Measurements from ENCODE around the gene FAM171A1. TPM values are rescaled to one million over a fixed set of nuclear protein-coding genes. Genes with fewer than 3 reads are reported as not detected.
A peak's percentile ranks its signal among the peaks of the same experiment; 100 is the strongest.

FAM171A1 gene
- total and polyA plus RNA-seq, 2 of the 13 experiments (the other 11 are each of a cell fraction or from before 2014, with no cell fraction given), result 21.5 to 34.7 TPM

DNA sequence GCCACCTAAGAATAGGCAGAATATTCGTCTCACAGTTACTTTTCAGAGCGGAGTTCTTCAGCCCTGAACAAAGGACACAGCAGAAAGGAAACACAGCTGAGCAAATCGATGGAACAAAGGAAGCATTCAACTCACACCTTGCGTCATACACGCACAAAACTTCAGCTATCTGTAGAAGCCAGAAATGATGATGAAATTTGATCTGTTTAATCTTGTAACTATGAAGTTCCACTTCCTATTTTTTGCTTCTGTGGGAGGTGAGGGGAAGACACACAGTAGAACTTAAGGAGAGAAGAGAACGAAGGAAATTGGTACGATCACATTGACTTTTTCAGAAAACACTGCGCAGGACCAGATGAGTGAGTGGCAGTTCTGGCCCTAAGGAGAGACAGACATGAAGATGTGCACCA is 26.2 kb downstream of the FAM171A1 start (continued):
- TF ChIP-seq, protein P1, sequence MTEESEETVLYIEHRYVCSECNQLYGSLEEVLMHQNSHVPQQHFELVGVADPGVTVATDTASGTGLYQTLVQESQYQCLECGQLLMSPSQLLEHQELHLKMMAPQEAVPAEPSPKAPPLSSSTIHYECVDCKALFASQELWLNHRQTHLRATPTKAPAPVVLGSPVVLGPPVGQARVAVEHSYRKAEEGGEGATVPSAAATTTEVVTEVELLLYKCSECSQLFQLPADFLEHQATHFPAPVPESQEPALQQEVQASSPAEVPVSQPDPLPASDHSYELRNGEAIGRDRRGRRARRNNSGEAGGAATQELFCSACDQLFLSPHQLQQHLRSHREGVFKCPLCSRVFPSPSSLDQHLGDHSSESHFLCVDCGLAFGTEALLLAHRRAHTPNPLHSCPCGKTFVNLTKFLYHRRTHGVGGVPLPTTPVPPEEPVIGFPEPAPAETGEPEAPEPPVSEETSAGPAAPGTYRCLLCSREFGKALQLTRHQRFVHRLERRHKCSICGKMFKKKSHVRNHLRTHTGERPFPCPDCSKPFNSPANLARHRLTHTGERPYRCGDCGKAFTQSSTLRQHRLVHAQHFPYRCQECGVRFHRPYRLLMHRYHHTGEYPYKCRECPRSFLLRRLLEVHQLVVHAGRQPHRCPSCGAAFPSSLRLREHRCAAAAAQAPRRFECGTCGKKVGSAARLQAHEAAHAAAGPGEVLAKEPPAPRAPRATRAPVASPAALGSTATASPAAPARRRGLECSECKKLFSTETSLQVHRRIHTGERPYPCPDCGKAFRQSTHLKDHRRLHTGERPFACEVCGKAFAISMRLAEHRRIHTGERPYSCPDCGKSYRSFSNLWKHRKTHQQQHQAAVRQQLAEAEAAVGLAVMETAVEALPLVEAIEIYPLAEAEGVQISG (CRISPR knock-in tag; IDR thresholded peaks at IDR 0.05), result peak; percentile 52
- TF ChIP-seq ZNF143 (CRISPR knock-in tag; IDR thresholded peaks at IDR 0.05) (no peak), NFKB2 (CRISPR knock-in tag; IDR thresholded peaks at IDR 0.05; ENCODE audit: borderline replicate concordance) (no peak), HMG20A (CRISPR knock-in tag; IDR thresholded peaks at IDR 0.05; ENCODE audit: borderline replicate concordance) (peak; percentile 88; the same call in 1 of the 2 replicates), RXRA (CRISPR knock-in tag; IDR thresholded peaks at IDR 0.05) (no peak; the same call in 1 of the 2 replicates), ZNF766 (CRISPR knock-in tag; IDR thresholded peaks at IDR 0.05; ENCODE audit: borderline replicate concordance) (no peak), MAF1 (CRISPR knock-in tag; IDR thresholded peaks at IDR 0.05; ENCODE audit: borderline replicate concordance) (no peak), MTF1 (CRISPR knock-in tag; IDR thresholded peaks at IDR 0.05) (no peak), SNRNP70 (IDR thresholded peaks at IDR 0.05; ENCODE audit: low read depth, low read length) (no peak), NPAS2 (CRISPR knock-in tag; IDR thresholded peaks at IDR 0.05; ENCODE audit: borderline replicate concordance) (no peak), ZNF335 (CRISPR knock-in tag; IDR thresholded peaks at IDR 0.05) (no peak), ZNF230 (CRISPR knock-in tag; IDR thresholded peaks at IDR 0.05) (no peak), ZNF850 (CRISPR knock-in tag; conservative IDR thresholded peaks at IDR 0.05) (no peak), AHR (CRISPR knock-in tag; IDR thresholded peaks at IDR 0.05) (no peak), ZNF775 (CRISPR knock-in tag; IDR thresholded peaks at IDR 0.05; ENCODE audit: borderline replicate concordance) (no peak)
- TF ChIP-seq, protein P2, sequence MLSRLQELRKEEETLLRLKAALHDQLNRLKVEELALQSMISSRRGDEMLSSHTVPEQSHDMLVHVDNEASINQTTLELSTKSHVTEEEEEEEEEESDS (CRISPR knock-in tag; IDR thresholded peaks at IDR 0.05; ENCODE audit: borderline replicate concordance), result no peak
- TF ChIP-seq, protein P3, sequence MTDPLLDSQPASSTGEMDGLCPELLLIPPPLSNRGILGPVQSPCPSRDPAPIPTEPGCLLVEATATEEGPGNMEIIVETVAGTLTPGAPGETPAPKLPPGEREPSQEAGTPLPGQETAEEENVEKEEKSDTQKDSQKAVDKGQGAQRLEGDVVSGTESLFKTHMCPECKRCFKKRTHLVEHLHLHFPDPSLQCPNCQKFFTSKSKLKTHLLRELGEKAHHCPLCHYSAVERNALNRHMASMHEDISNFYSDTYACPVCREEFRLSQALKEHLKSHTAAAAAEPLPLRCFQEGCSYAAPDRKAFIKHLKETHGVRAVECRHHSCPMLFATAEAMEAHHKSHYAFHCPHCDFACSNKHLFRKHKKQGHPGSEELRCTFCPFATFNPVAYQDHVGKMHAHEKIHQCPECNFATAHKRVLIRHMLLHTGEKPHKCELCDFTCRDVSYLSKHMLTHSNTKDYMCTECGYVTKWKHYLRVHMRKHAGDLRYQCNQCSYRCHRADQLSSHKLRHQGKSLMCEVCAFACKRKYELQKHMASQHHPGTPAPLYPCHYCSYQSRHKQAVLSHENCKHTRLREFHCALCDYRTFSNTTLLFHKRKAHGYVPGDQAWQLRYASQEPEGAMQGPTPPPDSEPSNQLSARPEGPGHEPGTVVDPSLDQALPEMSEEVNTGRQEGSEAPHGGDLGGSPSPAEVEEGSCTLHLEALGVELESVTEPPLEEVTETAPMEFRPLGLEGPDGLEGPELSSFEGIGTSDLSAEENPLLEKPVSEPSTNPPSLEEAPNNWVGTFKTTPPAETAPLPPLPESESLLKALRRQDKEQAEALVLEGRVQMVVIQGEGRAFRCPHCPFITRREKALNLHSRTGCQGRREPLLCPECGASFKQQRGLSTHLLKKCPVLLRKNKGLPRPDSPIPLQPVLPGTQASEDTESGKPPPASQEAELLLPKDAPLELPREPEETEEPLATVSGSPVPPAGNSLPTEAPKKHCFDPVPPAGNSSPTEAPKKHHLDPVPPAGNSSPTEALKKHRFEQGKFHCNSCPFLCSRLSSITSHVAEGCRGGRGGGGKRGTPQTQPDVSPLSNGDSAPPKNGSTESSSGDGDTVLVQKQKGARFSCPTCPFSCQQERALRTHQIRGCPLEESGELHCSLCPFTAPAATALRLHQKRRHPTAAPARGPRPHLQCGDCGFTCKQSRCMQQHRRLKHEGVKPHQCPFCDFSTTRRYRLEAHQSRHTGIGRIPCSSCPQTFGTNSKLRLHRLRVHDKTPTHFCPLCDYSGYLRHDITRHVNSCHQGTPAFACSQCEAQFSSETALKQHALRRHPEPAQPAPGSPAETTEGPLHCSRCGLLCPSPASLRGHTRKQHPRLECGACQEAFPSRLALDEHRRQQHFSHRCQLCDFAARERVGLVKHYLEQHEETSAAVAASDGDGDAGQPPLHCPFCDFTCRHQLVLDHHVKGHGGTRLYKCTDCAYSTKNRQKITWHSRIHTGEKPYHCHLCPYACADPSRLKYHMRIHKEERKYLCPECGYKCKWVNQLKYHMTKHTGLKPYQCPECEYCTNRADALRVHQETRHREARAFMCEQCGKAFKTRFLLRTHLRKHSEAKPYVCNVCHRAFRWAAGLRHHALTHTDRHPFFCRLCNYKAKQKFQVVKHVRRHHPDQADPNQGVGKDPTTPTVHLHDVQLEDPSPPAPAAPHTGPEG (CRISPR knock-in tag; IDR thresholded peaks at IDR 0.05), result 0 out of 2 replicates have a peak, but pooled peaks have one; percentile 39
- TF ChIP-seq, protein P4, sequence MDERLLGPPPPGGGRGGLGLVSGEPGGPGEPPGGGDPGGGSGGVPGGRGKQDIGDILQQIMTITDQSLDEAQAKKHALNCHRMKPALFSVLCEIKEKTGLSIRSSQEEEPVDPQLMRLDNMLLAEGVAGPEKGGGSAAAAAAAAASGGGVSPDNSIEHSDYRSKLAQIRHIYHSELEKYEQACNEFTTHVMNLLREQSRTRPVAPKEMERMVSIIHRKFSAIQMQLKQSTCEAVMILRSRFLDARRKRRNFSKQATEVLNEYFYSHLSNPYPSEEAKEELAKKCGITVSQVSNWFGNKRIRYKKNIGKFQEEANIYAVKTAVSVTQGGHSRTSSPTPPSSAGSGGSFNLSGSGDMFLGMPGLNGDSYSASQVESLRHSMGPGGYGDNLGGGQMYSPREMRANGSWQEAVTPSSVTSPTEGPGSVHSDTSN (CRISPR knock-in tag; IDR thresholded peaks at IDR 0.05), result no peak
- TF ChIP-seq, protein P5, sequence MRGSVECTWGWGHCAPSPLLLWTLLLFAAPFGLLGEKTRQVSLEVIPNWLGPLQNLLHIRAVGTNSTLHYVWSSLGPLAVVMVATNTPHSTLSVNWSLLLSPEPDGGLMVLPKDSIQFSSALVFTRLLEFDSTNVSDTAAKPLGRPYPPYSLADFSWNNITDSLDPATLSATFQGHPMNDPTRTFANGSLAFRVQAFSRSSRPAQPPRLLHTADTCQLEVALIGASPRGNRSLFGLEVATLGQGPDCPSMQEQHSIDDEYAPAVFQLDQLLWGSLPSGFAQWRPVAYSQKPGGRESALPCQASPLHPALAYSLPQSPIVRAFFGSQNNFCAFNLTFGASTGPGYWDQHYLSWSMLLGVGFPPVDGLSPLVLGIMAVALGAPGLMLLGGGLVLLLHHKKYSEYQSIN (CRISPR knock-in tag; IDR thresholded peaks at IDR 0.05; ENCODE audit: borderline replicate concordance), result no peak
- TF ChIP-seq, protein P6, sequence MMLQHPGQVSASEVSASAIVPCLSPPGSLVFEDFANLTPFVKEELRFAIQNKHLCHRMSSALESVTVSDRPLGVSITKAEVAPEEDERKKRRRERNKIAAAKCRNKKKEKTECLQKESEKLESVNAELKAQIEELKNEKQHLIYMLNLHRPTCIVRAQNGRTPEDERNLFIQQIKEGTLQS (CRISPR knock-in tag; IDR thresholded peaks at IDR 0.05), result peak; percentile 96
